GM19043 (cell line): ENCODE results near the gene ABHD2.

Source experiments
- ATAC-seq: cut with Tn5 transposase; IDR thresholded peaks from one replicate; pipeline ENCODE4 v1.9.1; 2021; ENCODE audit warnings: low read depth; ENCODE audit not compliant: unreplicated experiment

The ABHD2 gene

DNA sequence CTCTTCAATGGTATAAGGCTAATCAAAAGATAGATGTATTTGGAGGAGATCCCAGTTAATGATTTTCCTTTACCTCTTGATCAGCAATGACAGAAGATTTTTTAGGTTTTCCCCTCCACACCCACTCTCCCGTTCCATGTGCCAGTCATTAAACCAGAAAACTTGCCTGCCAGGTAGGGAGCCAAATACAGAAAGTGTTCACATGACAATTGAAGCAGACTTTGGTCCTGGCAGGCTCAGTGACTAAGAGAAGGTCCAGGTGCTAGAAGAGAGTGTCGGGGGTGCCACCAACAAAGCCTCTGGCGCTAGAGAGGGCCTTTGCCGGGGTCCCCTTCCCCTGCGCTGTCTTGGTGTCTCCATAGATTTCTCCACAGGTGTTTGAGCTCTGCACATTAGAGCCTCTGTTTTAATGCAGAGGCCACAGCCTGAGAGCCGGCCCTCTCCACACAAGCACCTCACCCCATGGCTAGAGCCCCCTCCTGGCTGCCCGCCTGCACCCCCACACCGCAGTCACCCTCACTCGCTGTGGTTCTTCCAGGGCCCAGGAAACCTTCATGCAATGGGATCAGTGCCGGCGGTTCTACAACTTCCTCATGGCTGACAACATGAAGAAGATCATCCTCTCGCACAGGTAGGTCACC, 96.8 kb downstream of the ABHD2 start:
- ATAC-seq, result no peak

DNA sequence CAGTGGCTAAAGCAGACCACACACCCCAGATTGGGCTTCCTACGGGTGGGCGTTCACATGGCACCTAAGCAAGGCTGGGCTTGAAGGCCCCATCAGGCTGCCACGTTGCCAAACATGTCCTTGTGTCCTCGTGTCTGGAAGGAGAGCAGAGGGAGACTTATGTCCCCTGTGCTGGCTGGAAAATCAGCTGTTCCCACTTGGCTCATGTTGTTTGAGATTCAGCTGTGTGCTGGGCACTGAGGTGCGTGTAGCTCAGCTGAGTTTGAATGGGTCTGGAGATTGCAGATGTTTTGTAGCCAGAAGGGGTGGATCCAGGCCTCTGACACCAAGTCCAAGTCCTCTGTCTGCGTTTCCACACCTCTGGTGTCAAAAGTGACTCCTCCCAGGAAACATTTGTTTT, 98.5 kb downstream of the ABHD2 start:
- no peak for ATAC-seq

- ATAC-seq, result no peak
These were observed 99.2 kb downstream of the ABHD2 start for GRCh38 chr15:89187301-89187985.

GRCh38 chr15:89187986-89188514, 99.8 kb downstream of the ABHD2 start:
- no peak for ATAC-seq

DNA sequence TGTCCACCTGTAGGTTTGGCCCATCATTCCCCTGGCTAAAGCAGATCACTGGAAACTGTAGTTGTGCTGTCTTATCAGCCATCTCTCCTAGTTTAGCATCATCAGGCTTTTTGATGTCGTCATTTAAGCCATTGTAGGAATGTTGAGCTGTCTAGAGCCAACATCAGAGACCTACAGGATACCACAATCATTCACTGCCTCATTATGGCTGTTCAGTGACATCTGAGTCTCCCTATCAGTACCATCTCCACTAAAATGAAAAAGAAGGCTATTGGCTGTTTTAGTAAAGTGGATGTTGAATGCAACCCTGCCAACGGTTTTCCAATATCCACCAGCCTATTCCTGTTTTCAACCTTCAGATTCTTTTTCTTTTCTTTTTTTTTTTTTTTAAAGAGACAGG, 103.9 kb downstream of the ABHD2 start:
- no peak for ATAC-seq

DNA sequence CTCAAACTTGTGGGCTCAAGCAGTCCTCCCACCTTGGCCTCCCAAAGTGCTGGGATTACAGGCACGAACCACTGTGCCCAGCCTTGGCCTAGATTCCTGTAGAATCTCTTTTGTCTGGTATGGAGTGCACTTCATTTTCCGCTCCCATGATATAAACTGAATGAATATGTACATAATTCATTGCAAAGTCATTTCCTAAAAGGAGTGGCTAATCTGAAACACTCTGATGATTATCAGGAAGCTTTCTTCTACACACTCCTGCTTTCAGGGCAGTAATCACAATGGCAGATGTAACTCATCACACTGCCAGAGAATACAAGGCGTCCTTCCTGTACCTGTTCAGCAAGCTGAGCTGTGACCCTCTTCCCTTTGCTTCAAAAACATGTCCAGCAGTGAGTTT, 104.5 kb downstream of the ABHD2 start:
- no peak for ATAC-seq

- no peak for ATAC-seq
These were observed 106.4 kb downstream of the ABHD2 start for GRCh38 chr15:89194608-89195007.

GRCh38 chr15:89195836-89196235, 107.6 kb downstream of the ABHD2 start:
- no peak for ATAC-seq

- no peak for ATAC-seq
These were observed 108.0 kb downstream of the ABHD2 start for GRCh38 chr15:89196241-89196640.

GRCh38 chr15:89196994-89197393, 108.7 kb downstream of the ABHD2 start:
- ATAC-seq, result no peak

- no peak for ATAC-seq
These were observed 109.3 kb downstream of the ABHD2 start for GRCh38 chr15:89197503-89197971.

DNA sequence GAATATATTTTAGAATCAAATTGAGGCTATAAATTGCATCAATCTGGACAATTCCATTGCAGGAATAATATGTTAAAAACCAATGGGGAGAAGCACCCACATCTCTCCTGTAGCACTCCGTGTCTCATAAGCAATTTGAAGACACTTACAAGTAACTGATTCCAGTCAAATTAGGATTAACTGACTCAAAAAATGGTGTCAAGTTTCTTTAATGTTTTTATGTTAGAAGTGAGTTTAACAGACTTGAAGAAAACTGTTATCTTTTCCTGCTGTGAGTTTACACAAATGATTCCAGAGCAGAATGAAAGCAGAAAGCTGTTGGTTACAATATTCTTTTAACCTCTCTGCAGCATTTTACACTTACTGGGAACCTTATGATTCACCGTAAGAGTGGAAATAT, 109.9 kb downstream of the ABHD2 start:
- no peak for ATAC-seq

DNA sequence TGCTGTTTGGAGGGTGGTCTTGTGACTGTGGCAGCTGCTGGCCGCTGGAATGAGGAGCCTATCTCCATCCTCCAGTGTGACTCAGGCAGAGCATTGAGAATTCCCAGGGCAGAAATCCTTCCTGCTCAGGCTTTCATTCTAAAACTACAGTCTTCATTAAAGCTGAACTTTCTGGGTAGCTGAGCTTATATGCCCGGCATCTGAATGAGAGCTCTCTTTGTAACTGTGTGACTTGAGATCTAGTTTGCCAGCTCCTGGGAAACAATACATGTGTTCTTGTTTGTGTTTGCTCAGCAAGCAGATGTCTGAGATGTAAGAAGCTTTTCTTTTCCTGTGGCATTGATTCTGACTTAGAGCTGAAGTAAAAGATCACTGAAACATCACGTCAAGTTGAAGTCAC, 110.7 kb downstream of the ABHD2 start:
- no peak for ATAC-seq

- no peak for ATAC-seq
These were observed 111.5 kb downstream of the ABHD2 start for GRCh38 chr15:89199746-89200145.

GRCh38 chr15:89200182-89200581, 111.9 kb downstream of the ABHD2 start:
- ATAC-seq, result no peak

DNA sequence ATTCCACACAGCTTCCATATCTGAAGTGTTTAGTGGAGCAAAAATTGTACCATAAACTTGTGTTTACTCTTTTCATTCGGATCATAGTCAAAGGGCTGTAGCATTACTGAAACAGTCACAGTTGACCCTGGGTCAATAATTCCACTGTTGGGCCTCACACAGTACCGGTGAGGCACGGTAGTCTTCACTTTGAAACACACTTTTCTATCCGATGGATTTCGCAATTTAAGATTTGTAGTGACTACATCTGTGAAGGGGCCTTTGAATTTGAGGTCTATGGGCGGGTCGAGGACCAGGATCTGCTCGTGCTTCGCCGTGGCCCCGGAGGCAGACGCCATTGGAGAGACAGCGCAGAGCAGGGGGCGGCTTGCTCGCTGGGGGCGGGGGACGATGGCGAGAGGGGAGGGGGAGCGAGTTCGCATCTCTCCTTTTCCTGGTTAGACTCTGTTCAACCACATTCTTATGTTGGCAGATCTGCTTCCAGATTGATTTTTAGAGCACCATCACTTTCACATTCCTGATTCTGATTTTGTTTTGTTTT, 113.3 kb downstream of the ABHD2 start:
- no peak for ATAC-seq

GRCh38 chr15:89203705-89204273, 115.5 kb downstream of the ABHD2 start:
- no peak for ATAC-seq

DNA sequence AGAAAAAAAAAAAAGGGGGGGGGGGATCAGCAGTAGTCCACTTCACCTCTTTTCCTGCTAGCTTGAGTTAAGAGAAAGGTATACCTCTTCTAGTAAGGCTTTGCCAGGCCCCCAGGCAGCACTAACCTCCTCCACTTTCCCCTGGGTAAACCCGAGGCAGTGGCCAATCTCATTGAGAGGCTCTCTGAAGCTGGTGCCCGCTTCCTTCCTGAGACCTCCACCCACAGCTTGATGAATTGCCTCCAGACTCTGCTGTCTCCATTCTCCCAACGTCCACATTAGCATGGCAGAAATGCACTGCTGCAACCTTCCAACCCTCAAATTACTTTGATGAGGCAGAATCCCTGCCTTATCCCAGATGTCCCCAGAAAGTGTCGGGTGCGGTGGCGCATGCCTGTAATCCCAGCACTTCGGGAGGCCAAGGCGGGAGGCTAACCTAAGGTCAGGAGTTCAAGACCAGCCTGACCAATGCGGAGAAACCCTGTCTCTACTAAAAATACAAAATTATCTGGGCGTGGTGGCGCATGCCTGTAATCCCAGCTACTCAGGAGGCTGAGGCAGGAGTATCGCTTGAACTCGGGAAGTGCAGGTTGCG, 117.8 kb downstream of the ABHD2 start:
- ATAC-seq, result no peak

- no peak for ATAC-seq
These were observed 118.7 kb downstream of the ABHD2 start for GRCh38 chr15:89206908-89207331.

- ATAC-seq, result no peak
These were observed 120.0 kb downstream of the ABHD2 start for GRCh38 chr15:89208256-89208655.

DNA sequence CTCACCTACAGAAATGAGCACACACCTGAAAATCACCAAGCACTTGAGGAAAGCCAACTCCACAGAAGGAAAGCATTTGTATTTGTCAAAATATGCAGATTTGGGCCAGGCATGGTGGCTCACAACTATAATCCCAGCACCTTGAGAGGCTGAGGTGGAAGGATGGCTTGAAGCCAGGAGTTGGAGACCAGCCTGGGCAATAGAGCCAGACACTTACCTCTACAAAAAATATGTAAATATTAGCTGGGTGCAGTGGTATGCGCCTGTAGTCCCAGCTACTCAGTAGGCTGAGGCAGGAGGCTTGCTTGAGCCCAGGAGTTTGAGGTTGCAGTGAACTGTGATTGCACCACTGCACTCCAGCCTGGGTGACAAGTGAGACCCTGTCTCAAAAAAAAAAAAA, 120.8 kb downstream of the ABHD2 start:
- ATAC-seq, result no peak
